MM.1S (cell line): ENCODE data around the gene DPP6.
A peak's percentile ranks its signal among the peaks of the same experiment; 100 is the strongest.
"Not testable (repeated sequence)": the region's sequence is repeated elsewhere in the genome, so short reads cannot be mapped to it uniquely, and the experiment has no call there.

ENCODE experiments used
- DNase-seq: peaks from one replicate; pipeline ENCODE4 v3.0.0-alpha.2; 2015
- H2AFZ ChIP-seq: fragments of 300-600 bp; sonication (generic); 2 replicates; pipeline ENCODE4 v1.6.0; 2016; ENCODE audit warnings: antibody characterized with exemption, low read length
- H3F3A ChIP-seq: fragments of 300-600 bp; sonication (generic); 2 replicates; pipeline ENCODE4 v1.6.1; 2016; ENCODE audit warnings: mild to moderate bottlenecking, antibody characterized with exemption, low read length, moderate library complexity, mixed read lengths; ENCODE audit not compliant: insufficient read depth
- H3K27ac ChIP-seq: fragments of 300-600 bp; sonication (generic); 2 replicates; pipeline ENCODE4 v1.5.1; 2016; ENCODE audit warnings: mild to moderate bottlenecking, low read length
- H3K27me3 ChIP-seq: fragments of 300-600 bp; sonication (generic); replicated peaks from 2 replicates; pipeline ENCODE4 v1.6.0; 2016; ENCODE audit warnings: low read length; ENCODE audit not compliant: insufficient read depth
- H3K36me3 ChIP-seq: fragments of 300-600 bp; sonication (generic); replicated peaks from 2 replicates; pipeline ENCODE4 v1.6.1; 2016; ENCODE audit warnings: mild to moderate bottlenecking, low read length, mixed read lengths; ENCODE audit not compliant: insufficient read depth
- H3K4me1 ChIP-seq: fragments of 300-600 bp; sonication (generic); 2 replicates; pipeline ENCODE4 v1.6.1; 2016; ENCODE audit warnings: low read length, mixed read lengths
- H3K4me2 ChIP-seq: fragments of 300-600 bp; sonication (generic); 2 replicates; pipeline ENCODE4 v1.6.0; 2016; ENCODE audit warnings: low read depth, low read length
- H3K4me3 ChIP-seq: fragments of 300-600 bp; sonication (generic); 2 replicates; pipeline ENCODE4 v1.5.1; 2016; ENCODE audit warnings: low read length, mixed read lengths
- H3K79me2 ChIP-seq: fragments of 300-600 bp; sonication (generic); 2 replicates; pipeline ENCODE4 v1.6.1; 2016; ENCODE audit warnings: mixed run types, low read length, mixed read lengths
- H3K9ac ChIP-seq: fragments of 300-600 bp; sonication (generic); 2 replicates; pipeline ENCODE4 v1.6.1; 2016; ENCODE audit warnings: low read length, mixed read lengths
- H3K9me2 ChIP-seq: fragments of 300-600 bp; sonication (generic); replicated peaks from 2 replicates; pipeline ENCODE4 v1.6.1; 2016; ENCODE audit warnings: mild to moderate bottlenecking, low read length, mixed read lengths; ENCODE audit not compliant: insufficient read depth
- H3K9me3 ChIP-seq: fragments of 300-600 bp; sonication (generic); replicated peaks from 2 replicates; pipeline ENCODE4 v1.6.1; 2016; ENCODE audit warnings: mild to moderate bottlenecking, low read length, mixed read lengths; ENCODE audit not compliant: insufficient read depth
- H4K20me1 ChIP-seq: fragments of 300-600 bp; sonication (generic); 2 replicates; pipeline ENCODE4 v1.6.1; 2016; ENCODE audit warnings: mild to moderate bottlenecking, low read length, moderate library complexity, mixed read lengths; ENCODE audit not compliant: insufficient read depth
- CTCF ChIP-seq: fragments of 300-600 bp; sonication (generic); IDR thresholded peaks from 2 replicates; pipeline ENCODE4 v1.5.1; 2016; ENCODE audit warnings: antibody characterized with exemption, low read length, mixed read lengths

DPP6 gene

GRCh38 chr7:154055491-154056106, 3.4 kb downstream of the DPP6 start:
- H3K27ac ChIP-seq: not testable (repeated sequence)

DNA sequence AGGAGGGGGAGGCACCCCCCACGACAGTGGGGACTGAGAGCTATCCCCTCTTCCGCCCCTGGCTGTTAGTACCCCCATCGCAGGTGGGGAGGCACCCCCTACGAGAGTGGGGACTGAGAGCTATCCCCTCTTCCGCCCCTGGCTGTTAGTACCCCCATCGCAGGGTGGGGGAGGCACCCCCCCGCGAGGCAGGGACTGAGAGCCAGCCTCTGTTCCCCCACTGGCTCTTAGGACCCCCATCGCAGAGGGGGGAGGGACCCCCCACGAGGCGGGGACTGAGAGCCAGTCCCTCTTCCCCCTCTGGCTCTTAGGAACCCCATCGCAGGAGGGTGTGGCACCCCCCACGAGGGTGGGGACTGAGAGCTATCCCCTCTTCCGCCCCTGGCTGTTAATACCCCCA, 6.6 kb downstream of the DPP6 start:
- not testable (repeated sequence) for H2AFZ ChIP-seq, H3K4me1 ChIP-seq, H3K27ac ChIP-seq, H3K9ac ChIP-seq, H3F3A ChIP-seq, DNase-seq, H3K36me3 ChIP-seq, H3K9me2 ChIP-seq, H3K79me2 ChIP-seq, H4K20me1 ChIP-seq, H3K4me3 ChIP-seq, H3K27me3 ChIP-seq, H3K4me2 ChIP-seq, H3K9me3 ChIP-seq

More at GRCh38 chr7:154055491-154056106, 3.4 kb downstream of the DPP6 start:
- DNase-seq: peak; percentile 69
- not testable (repeated sequence) for H3K79me2 ChIP-seq, H2AFZ ChIP-seq, H3K27me3 ChIP-seq, H3F3A ChIP-seq, H3K9ac ChIP-seq, H3K36me3 ChIP-seq, H3K9me3 ChIP-seq, H3K9me2 ChIP-seq, H3K4me2 ChIP-seq, H3K4me3 ChIP-seq, H4K20me1 ChIP-seq, H3K4me1 ChIP-seq

DNA sequence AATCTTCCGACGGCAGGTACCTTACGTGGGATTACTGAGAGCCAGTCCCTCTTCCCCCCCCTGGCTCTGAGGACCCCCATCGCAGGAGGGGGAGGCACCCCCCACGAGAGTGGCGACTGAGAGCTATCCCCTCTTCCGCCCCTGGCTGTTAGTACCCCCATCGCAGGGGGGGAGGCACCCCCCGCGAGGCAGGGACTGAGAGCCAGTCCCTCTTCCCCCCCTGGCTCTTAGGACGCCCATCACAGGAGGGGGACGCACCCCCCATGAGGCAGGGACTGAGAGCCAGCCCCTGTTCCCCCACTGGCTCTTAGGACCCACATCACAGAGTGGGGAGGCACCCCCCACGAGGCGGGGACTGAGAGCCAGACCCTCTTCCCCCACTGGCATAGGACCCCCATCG, 8.4 kb downstream of the DPP6 start:
- H3F3A ChIP-seq, DNase-seq, H3K79me2 ChIP-seq, H3K36me3 ChIP-seq, H3K27ac ChIP-seq, H4K20me1 ChIP-seq, H3K9me3 ChIP-seq, H3K27me3 ChIP-seq, H2AFZ ChIP-seq, H3K9ac ChIP-seq, H3K4me1 ChIP-seq, H3K9me2 ChIP-seq, H3K4me2 ChIP-seq, H3K4me3 ChIP-seq: not testable (repeated sequence)

GRCh38 chr7:154071833-154072232, 19.6 kb downstream of the DPP6 start:
- not testable (repeated sequence) for H3K9me3 ChIP-seq, H3K36me3 ChIP-seq, H3K79me2 ChIP-seq, H3K4me3 ChIP-seq, H2AFZ ChIP-seq, H3K9me2 ChIP-seq, H3K27ac ChIP-seq, H3K4me1 ChIP-seq, H4K20me1 ChIP-seq, H3F3A ChIP-seq, H3K9ac ChIP-seq, H3K4me2 ChIP-seq, H3K27me3 ChIP-seq
- peak; percentile 32 for TF ChIP-seq CTCF
- peak; percentile 39 for DNase-seq

DNA sequence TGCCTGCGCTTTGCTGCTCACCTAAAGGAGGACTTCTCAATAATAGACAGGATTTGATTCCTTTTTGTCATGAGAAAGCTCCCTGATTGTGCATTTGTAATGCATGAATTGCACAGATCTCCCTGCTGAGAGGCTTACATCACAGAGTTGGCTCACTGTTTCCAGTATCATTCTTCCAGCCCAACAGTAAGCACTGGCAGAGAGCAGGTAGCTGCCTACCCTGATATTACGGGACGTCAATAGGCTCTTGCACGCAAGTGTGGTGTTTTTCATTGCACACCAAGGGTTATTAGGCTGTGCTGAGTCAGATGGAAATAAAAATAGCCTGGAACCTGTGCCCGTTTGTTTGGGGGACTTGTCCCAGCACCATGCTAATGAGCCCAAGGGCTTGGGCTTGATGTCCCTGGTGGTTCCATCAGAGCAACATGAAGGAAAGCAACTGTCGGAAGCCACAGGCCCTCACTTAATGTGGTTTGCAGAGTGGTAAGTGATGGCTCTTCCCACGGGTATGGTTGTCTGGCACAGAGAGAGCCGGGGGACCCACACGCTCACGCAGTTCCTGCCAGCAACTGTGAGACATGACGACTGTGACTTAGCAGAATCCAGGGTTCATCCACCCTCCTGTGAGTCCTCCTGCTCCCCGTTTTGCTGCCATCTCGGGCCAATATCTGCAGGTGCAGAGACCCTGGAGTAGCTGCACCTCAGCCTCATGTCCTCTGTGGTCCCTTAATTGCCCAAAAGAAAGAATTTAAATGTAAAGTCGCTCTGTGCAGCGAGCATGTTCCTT, 20.4 kb downstream of the DPP6 start:
- not testable (repeated sequence) for H4K20me1 ChIP-seq, DNase-seq, H3F3A ChIP-seq, H3K9ac ChIP-seq, H3K27ac ChIP-seq, H3K4me1 ChIP-seq, H3K27me3 ChIP-seq, H3K9me2 ChIP-seq, H2AFZ ChIP-seq, H3K4me2 ChIP-seq, H3K4me3 ChIP-seq, H3K9me3 ChIP-seq, H3K79me2 ChIP-seq, H3K36me3 ChIP-seq

DNA sequence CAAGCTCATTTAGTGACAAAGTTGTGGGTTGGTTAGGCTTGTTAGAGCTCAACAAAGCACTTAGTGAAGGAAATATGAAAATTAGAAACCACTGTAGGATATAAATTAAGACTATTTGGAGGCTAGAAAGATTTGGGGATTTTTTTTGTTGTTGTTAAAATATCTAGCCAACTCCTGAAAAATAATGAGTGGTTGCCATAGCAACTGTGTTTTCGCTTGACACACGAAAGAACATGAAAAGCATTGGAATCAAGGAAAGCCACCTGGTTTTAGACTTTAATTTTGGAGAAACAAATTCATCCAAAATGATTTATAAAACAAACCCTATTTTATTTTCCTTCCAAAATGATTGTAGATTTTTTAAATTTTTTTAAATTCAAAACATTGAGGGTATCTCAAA, 26.3 kb downstream of the DPP6 start:
- H3K4me2 ChIP-seq, H3K27me3 ChIP-seq, H3F3A ChIP-seq, H3K9me2 ChIP-seq, H4K20me1 ChIP-seq, H3K9me3 ChIP-seq, H2AFZ ChIP-seq, H3K27ac ChIP-seq, H3K4me1 ChIP-seq, DNase-seq, H3K4me3 ChIP-seq, H3K9ac ChIP-seq, H3K36me3 ChIP-seq, H3K79me2 ChIP-seq: not testable (repeated sequence)

DNA sequence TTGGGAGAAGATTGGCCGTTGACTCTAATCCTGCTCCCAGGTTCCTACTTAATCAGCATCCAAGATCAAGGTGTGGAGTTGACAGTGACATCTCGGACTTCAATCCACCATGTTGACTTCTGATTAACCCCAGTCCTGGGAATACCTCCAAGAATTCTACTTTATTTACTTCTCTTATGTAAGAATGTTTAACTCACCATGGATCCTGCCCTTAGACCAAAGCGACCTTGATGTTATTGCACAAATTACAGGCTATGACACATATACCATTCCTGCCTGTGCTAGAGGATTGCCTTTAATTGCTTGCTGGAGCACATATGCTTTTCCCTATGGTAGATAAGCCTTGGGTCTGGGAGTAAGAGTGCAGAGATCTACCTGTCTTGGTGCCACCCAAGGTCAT, 28.1 kb downstream of the DPP6 start:
- H3K9me3 ChIP-seq, DNase-seq, H3F3A ChIP-seq, H2AFZ ChIP-seq, H3K9ac ChIP-seq, H3K27me3 ChIP-seq, H3K36me3 ChIP-seq, H3K4me2 ChIP-seq, H3K4me3 ChIP-seq, H3K4me1 ChIP-seq, H4K20me1 ChIP-seq, H3K9me2 ChIP-seq, H3K79me2 ChIP-seq, H3K27ac ChIP-seq: not testable (repeated sequence)
